Liver (tissue), 9 donors: ENCODE results near the gene MROH9. TPM values are rescaled to one million over a fixed set of nuclear protein-coding genes. Genes with fewer than 3 reads are reported as not detected.

Source experiments
- DNase-seq: peaks from one replicate; pipeline ENCODE4 v3.0.0-alpha.2; 2017; ENCODE audit warnings: low spot score
- H3K27ac ChIP-seq, 2 donors: one replicate each; pipeline ENCODE4 v1.7.0; 2013; ENCODE audit warnings: inconsistent platforms in 2 of 2, low read length in 2 of 2, control low read depth in 1 of 2, low read depth in 1 of 2, mild to moderate bottlenecking in 1 of 2
- H3K27me3 ChIP-seq, 4 donors: one replicate each; pipeline versions ENCODE4 v1.6.1 to v1.7.0; 2013; ENCODE audit warnings: low read length in 3 of 4, inconsistent platforms in 1 of 4, mild to moderate bottlenecking in 1 of 4, moderate library complexity in 1 of 4; ENCODE audit not compliant: control insufficient read depth in 4 of 4, insufficient read depth in 4 of 4
- H3K36me3 ChIP-seq, 4 donors: one replicate each; pipeline versions ENCODE4 v1.6.1 to v1.7.0; 2013; ENCODE audit warnings: low read length in 3 of 4, mild to moderate bottlenecking in 3 of 4, low read depth in 1 of 4, moderate library complexity in 1 of 4; ENCODE audit not compliant: control insufficient read depth in 4 of 4, insufficient read depth in 3 of 4
- H3K4me1 ChIP-seq, 4 donors: one replicate each; pipeline versions ENCODE4 v1.6.1 to v1.7.0; 2013; ENCODE audit warnings: low read length in 3 of 4, mild to moderate bottlenecking in 3 of 4, moderate library complexity in 1 of 4; ENCODE audit not compliant: control insufficient read depth in 4 of 4, insufficient read depth in 4 of 4
- H3K4me3 ChIP-seq, 3 donors: one replicate each; pipeline versions ENCODE4 v1.6.1 to v1.7.0; 2013; ENCODE audit warnings: low read length in 3 of 3, control low read depth in 1 of 3, low read depth in 1 of 3, mild to moderate bottlenecking in 1 of 3
- H3K9ac ChIP-seq, 2 donors: one replicate each; pipeline ENCODE4 v1.7.0; 2013; ENCODE audit warnings: low read length in 2 of 2, mild to moderate bottlenecking in 2 of 2, moderate library complexity in 2 of 2, control low read depth in 1 of 2, low read depth in 1 of 2
- H3K9me3 ChIP-seq, 4 donors: one replicate each; pipeline versions ENCODE4 v1.6.1 to v1.7.0; 2013; ENCODE audit warnings: low read length in 3 of 4; ENCODE audit not compliant: control insufficient read depth in 4 of 4
- ATF3 ChIP-seq: IDR thresholded peaks from 2 replicates; pipeline ENCODE4 v1.6.1; 2016; ENCODE audit warnings: antibody characterized with exemption
- EGR1 ChIP-seq, 2 donors: IDR thresholded peaks; 2 replicates each; pipeline ENCODE4 v1.6.1; 2016 to 2018; ENCODE audit warnings: antibody characterized with exemption in 2 of 2, low read depth in 2 of 2
- FOXA1 ChIP-seq: IDR thresholded peaks from 2 replicates; pipeline ENCODE4 v1.6.1; 2016; ENCODE audit warnings: antibody characterized with exemption
- HNF4A ChIP-seq, 2 donors: conservative IDR thresholded peaks; 2 replicates each; pipeline ENCODE4 v1.6.1; 2016; ENCODE audit warnings: antibody characterized with exemption in 2 of 2, mild to moderate bottlenecking in 2 of 2
- NR2F2 ChIP-seq: IDR thresholded peaks from 2 replicates; pipeline ENCODE4 v1.6.1; 2016; ENCODE audit warnings: antibody characterized with exemption
- RAD21 ChIP-seq, 2 donors: IDR thresholded peaks; 2 replicates each; pipeline ENCODE4 v1.6.1; 2016; ENCODE audit warnings: antibody characterized with exemption in 2 of 2, mild to moderate bottlenecking in 2 of 2
- RXRA ChIP-seq, 2 donors: IDR thresholded peaks; 2 replicates each; pipeline ENCODE4 v1.6.1; 2017 to 2018; ENCODE audit warnings: antibody characterized with exemption in 2 of 2, mild to moderate bottlenecking in 1 of 2
- YY1 ChIP-seq: IDR thresholded peaks from 2 replicates; pipeline ENCODE4 v1.6.1; 2016; ENCODE audit warnings: antibody characterized with exemption, mild to moderate bottlenecking
- ZBTB33 ChIP-seq: IDR thresholded peaks from 2 replicates; pipeline ENCODE4 v1.6.1; 2016; ENCODE audit warnings: antibody characterized with exemption
- WGBS: extraction: QIAGEN DNeasy Blood & Tissue Kit; methylation state at CpG from one replicate; pipeline ENCODE4 v1.1.7; 2013; 5-methylcytosine and 5-hydroxymethylcytosine counted together
- polyA plus RNA-seq, 2 donors: library from polyadenylated mRNA; stranded (reverse) in 1 of 2; unstranded in 1 of 2; fragments of 200-250 nt in 1 of 2; fragments of >200 nt in 1 of 2; fragmentation: Nextera tagmentation in 1 of 2; extraction: Ambion mirVana in 1 of 2; gene quantifications; one replicate each; pipeline versions ENCODE4 v1.2.1 to v1.2.3, GENCODE V29; 2013 to 2015
- total RNA-seq, 2 donors: library from RNA; depleted of rRNA; stranded (reverse); fragments of >200 nt; gene quantifications; one replicate each; pipeline ENCODE4 v1.2.3, GENCODE V29; 2014
- TF ChIP-seq, protein P1 (sequence below): IDR thresholded peaks from 2 replicates; pipeline ENCODE4 v1.6.1; 2016; ENCODE audit warnings: antibody characterized with exemption
- TF ChIP-seq, protein P2 (sequence below): fragments of 150-350 bp; IDR thresholded peaks from 2 replicates; pipeline ENCODE4 v1.5.1; 2017; ENCODE audit warnings: improper control_type of control experiment, low read depth, low read length; ENCODE audit not compliant: missing input control
- TF ChIP-seq, protein P3 (sequence below): IDR thresholded peaks from 2 replicates; pipeline ENCODE4 v1.6.1; 2016; ENCODE audit warnings: antibody characterized with exemption, mild to moderate bottlenecking
- donor health status: healthy.
- donor health status: healthy.
- donor health status: healthy.
- donor health status: healthy.
- donor health status: healthy.

Gene MROH9
- total and polyA plus RNA-seq, 4 donors = not detected

- no peak for DNase-seq
- WGBS = 86% methylated on average over 3 of the region's 3 CpGs
- Histone ChIP-seq H3K36me3 (no peaks in the 10 kb centered on the region), H3K9me3 (no peaks in the 10 kb centered on the region), H3K9ac (no peak overlapping the region), H3K27ac (no peak overlapping the region), H3K4me3 (no peak overlapping the region), H3K4me1 (no peaks in the 10 kb centered on the region), H3K27me3 (no peaks in the 10 kb centered on the region)
- TF ChIP-seq, protein P1, sequence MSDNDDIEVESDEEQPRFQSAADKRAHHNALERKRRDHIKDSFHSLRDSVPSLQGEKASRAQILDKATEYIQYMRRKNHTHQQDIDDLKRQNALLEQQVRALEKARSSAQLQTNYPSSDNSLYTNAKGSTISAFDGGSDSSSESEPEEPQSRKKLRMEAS = no peak
- TF ChIP-seq NR2F2 = no peak
- no peak for TF ChIP-seq HNF4A (conservative IDR thresholded peaks at IDR 0.05)
- no peak for TF ChIP-seq ZBTB33
- no peak for TF ChIP-seq EGR1 (IDR thresholded peaks at IDR 0.05; ENCODE audit: low read depth in 2 of 2)
These were observed 51.6 kb downstream of the MROH9 start for GRCh38 chr1:170986901-170987300.

DNA sequence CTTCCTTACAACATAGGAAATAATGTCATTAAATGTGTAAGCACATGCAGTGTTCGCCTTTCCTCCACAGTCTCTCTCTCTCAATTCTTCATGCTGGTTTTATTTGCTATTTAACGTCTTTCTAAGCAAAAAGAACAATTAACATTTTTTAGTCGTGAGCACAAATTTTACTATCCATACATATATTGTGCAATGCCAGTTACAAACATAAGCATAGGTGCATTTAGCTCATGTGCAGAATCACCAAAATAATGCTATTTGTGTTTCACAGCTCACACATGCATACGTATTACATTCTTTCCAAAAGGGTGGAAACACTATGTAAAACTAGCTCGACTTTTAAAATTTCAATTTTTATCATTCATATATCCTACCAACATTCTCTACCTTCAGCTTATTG is 52.1 kb downstream of the MROH9 start:
- TF ChIP-seq RAD21 (IDR thresholded peaks at IDR 0.05) = no peak
- TF ChIP-seq RXRA (IDR thresholded peaks at IDR 0.05) = no peak
- TF ChIP-seq, protein P2, sequence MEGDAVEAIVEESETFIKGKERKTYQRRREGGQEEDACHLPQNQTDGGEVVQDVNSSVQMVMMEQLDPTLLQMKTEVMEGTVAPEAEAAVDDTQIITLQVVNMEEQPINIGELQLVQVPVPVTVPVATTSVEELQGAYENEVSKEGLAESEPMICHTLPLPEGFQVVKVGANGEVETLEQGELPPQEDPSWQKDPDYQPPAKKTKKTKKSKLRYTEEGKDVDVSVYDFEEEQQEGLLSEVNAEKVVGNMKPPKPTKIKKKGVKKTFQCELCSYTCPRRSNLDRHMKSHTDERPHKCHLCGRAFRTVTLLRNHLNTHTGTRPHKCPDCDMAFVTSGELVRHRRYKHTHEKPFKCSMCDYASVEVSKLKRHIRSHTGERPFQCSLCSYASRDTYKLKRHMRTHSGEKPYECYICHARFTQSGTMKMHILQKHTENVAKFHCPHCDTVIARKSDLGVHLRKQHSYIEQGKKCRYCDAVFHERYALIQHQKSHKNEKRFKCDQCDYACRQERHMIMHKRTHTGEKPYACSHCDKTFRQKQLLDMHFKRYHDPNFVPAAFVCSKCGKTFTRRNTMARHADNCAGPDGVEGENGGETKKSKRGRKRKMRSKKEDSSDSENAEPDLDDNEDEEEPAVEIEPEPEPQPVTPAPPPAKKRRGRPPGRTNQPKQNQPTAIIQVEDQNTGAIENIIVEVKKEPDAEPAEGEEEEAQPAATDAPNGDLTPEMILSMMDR = no peak
- TF ChIP-seq YY1 = no peak
- TF ChIP-seq, protein P3, sequence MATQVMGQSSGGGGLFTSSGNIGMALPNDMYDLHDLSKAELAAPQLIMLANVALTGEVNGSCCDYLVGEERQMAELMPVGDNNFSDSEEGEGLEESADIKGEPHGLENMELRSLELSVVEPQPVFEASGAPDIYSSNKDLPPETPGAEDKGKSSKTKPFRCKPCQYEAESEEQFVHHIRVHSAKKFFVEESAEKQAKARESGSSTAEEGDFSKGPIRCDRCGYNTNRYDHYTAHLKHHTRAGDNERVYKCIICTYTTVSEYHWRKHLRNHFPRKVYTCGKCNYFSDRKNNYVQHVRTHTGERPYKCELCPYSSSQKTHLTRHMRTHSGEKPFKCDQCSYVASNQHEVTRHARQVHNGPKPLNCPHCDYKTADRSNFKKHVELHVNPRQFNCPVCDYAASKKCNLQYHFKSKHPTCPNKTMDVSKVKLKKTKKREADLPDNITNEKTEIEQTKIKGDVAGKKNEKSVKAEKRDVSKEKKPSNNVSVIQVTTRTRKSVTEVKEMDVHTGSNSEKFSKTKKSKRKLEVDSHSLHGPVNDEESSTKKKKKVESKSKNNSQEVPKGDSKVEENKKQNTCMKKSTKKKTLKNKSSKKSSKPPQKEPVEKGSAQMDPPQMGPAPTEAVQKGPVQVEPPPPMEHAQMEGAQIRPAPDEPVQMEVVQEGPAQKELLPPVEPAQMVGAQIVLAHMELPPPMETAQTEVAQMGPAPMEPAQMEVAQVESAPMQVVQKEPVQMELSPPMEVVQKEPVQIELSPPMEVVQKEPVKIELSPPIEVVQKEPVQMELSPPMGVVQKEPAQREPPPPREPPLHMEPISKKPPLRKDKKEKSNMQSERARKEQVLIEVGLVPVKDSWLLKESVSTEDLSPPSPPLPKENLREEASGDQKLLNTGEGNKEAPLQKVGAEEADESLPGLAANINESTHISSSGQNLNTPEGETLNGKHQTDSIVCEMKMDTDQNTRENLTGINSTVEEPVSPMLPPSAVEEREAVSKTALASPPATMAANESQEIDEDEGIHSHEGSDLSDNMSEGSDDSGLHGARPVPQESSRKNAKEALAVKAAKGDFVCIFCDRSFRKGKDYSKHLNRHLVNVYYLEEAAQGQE = no peak
- no peak for TF ChIP-seq ATF3
- TF ChIP-seq EGR1 (IDR thresholded peaks at IDR 0.05; ENCODE audit: low read depth in 2 of 2) = no peak
- no peak for TF ChIP-seq FOXA1

More for the DNA sequence above, 52.1 kb downstream of the MROH9 start:
- Histone ChIP-seq H3K27me3 (no peaks in the 10 kb centered on the region), H3K4me3 (no peak overlapping the region), H3K9ac (no peak overlapping the region), H3K9me3 (no peaks in the 10 kb centered on the region), H3K36me3 (no peaks in the 10 kb centered on the region), H3K4me1 (no peaks in the 10 kb centered on the region), H3K27ac (no peak overlapping the region)
- DNase-seq = no peak
- WGBS = 79% methylated on average over 5 of the region's 5 CpGs
